ENCODE results near the gene B3GNT2.
"Not testable (repeated sequence)": the region's sequence is repeated elsewhere in the genome, so short reads cannot be mapped to it uniquely, and the experiment has no call there.

B3GNT2 gene

GRCh38 chr2:62195421-62196277 lies at the start of gene B3GNT2:
B3GNT2 (plus strand) TSS chr2:62196115; CDS start chr2:62222221, 26,106 bp downstream.
- peak; percentile 86 for DNase-seq

GRCh38 chr2:62146790-62147189 lies 49.1 kb upstream of the B3GNT2 start:
- DNase-seq, result not testable (repeated sequence)

GRCh38 chr2:62147610-62148301 lies 48.2 kb upstream of the B3GNT2 start:
- DNase-seq, result no peak

GRCh38 chr2:62149708-62150107 lies 46.2 kb upstream of the B3GNT2 start:
- no peak for DNase-seq

GRCh38 chr2:62150597-62151305 lies 45.2 kb upstream of the B3GNT2 start:
- no peak for DNase-seq

- no peak for DNase-seq
Observed at GRCh38 chr2:62151306-62151638, 44.6 kb upstream of the B3GNT2 start.

GRCh38 chr2:62152000-62152399 lies 43.9 kb upstream of the B3GNT2 start:
- DNase-seq, result no peak

- no peak for DNase-seq
Observed at GRCh38 chr2:62156861-62157496, 38.9 kb upstream of the B3GNT2 start.

- DNase-seq, result no peak
Observed at GRCh38 chr2:62158444-62159121, 37.3 kb upstream of the B3GNT2 start.

GRCh38 chr2:62160691-62161090 lies 35.2 kb upstream of the B3GNT2 start:
- not testable (repeated sequence) for DNase-seq

GRCh38 chr2:62163106-62163831 lies 32.6 kb upstream of the B3GNT2 start:
- DNase-seq, result no peak

- DNase-seq, result no peak
Observed at GRCh38 chr2:62163834-62164233, 32.1 kb upstream of the B3GNT2 start.

GRCh38 chr2:62175728-62176127 lies 20.2 kb upstream of the B3GNT2 start:
- DNase-seq, result no peak

GRCh38 chr2:62176801-62177200 lies 19.1 kb upstream of the B3GNT2 start:
- no peak for DNase-seq

GRCh38 chr2:62177392-62178049 lies 18.4 kb upstream of the B3GNT2 start:
- no peak for DNase-seq

- peak; percentile 55 for DNase-seq
Observed at GRCh38 chr2:62178741-62179271, 17.1 kb upstream of the B3GNT2 start.

GRCh38 chr2:62180975-62181374 lies 14.9 kb upstream of the B3GNT2 start:
- no peak for DNase-seq

GRCh38 chr2:62181843-62182242 lies 14.1 kb upstream of the B3GNT2 start:
- DNase-seq, result no peak

- no peak for DNase-seq
Observed at GRCh38 chr2:62184512-62185230, 11.2 kb upstream of the B3GNT2 start.

GRCh38 chr2:62185475-62186155 lies 10.3 kb upstream of the B3GNT2 start:
- DNase-seq, result no peak
